ENCODE data around the gene PBRM1. TPM values are rescaled to one million over a fixed set of nuclear protein-coding genes. Genes with fewer than 3 reads are reported as not detected.

PBRM1 gene
- total RNA-seq, 1 experiment from 2014 or later = 74.2 TPM

DNA sequence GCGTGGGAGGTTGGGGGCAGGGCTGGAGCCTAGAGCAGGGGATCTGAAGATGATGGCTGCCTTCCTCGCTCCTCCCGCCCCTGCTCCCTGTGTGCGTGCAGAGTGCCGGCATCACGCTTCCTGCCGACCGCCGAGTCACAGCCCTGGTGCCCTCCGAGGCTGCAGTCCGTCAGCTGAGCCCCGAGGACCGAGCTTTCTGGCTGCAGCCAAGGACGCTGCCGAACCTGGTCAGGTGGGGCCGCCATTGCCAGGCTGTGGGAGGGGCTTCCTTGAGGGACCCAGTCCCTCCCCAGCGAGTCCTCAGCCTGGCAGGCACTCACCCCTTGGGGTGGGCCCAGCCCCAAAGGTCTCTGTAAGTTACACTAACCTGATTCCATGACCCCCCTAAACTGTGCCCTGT is 173.0 kb downstream of the PBRM1 start:
- no peak overlapping the region for H4K91ac ChIP-seq (ENCODE audit: insufficient read length, low read depth, low read length)
- no peak overlapping the region for H2AK5ac ChIP-seq (ENCODE audit: insufficient read length, low read length)
- Mint-ChIP-seq H3K27me3 (ENCODE audit: low read depth) (peaks cover 2% of the 10 kb centered on the region), H3K4me1 (peaks cover 2% of the 10 kb centered on the region in 2 experiments; a peak in 2 of 4 replicates), H3K27ac (no peak overlapping the region), H3K4me3 (no peak overlapping the region), H3K36me3 (ENCODE audit: insufficient read depth in 1 of 3, low read depth in 3 of 3) (no peaks in the 10 kb centered on the region; a peak in 1 of 7 replicates), H3K9me3 (no peaks in the 10 kb centered on the region; a peak in 1 of 5 replicates)
- no peaks in the 10 kb centered on the region for H3K4me1 ChIP-seq (ENCODE audit: insufficient read depth, low read length)
- no peak overlapping the region for H2AFZ ChIP-seq (ENCODE audit: low read length)
- H2BK120ac ChIP-seq (ENCODE audit: low read depth, low read length, poor library complexity, severe bottlenecking) = no peak overlapping the region
- H3K79me2 ChIP-seq (ENCODE audit: insufficient read depth, low read length) = no peaks in the 10 kb centered on the region
- TF ChIP-seq, protein P1, sequence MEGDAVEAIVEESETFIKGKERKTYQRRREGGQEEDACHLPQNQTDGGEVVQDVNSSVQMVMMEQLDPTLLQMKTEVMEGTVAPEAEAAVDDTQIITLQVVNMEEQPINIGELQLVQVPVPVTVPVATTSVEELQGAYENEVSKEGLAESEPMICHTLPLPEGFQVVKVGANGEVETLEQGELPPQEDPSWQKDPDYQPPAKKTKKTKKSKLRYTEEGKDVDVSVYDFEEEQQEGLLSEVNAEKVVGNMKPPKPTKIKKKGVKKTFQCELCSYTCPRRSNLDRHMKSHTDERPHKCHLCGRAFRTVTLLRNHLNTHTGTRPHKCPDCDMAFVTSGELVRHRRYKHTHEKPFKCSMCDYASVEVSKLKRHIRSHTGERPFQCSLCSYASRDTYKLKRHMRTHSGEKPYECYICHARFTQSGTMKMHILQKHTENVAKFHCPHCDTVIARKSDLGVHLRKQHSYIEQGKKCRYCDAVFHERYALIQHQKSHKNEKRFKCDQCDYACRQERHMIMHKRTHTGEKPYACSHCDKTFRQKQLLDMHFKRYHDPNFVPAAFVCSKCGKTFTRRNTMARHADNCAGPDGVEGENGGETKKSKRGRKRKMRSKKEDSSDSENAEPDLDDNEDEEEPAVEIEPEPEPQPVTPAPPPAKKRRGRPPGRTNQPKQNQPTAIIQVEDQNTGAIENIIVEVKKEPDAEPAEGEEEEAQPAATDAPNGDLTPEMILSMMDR (conservative IDR thresholded peaks at IDR 0.05) = no peak
- no peak overlapping the region for H3K4ac ChIP-seq (ENCODE audit: low read depth, low read length)
- no peak overlapping the region for H3K9ac ChIP-seq (ENCODE audit: extremely low read depth, insufficient read length, low read length)
- H3K27ac ChIP-seq (ENCODE audit: insufficient read length, low read depth, low read length) = no peak overlapping the region
- no peak overlapping the region for H3K23ac ChIP-seq (ENCODE audit: insufficient read length, low read depth, low read length)
- H3K4me2 ChIP-seq (ENCODE audit: insufficient read depth, insufficient read length, low read length) = no peak overlapping the region
- WGBS (ENCODE audit: extremely low coverage, insufficient read length, low lambda C conversion rate) = no CpG with 5 or more reads among the region's 17 CpGs
- no peak overlapping the region for H4K5ac ChIP-seq (ENCODE audit: insufficient read length, low read depth, low read length)
- no peak overlapping the region for H3K14ac ChIP-seq (ENCODE audit: insufficient read depth, low read length)
- H3K27me3 ChIP-seq (ENCODE audit: insufficient read depth, low read length) = no peaks in the 10 kb centered on the region
- no peak overlapping the region for H3T11ph ChIP-seq (ENCODE audit: low read length)
- no peak overlapping the region for H4K8ac ChIP-seq (replicated peaks; ENCODE audit: insufficient read length, low read depth, low read length)
- H2BK12ac ChIP-seq (ENCODE audit: insufficient read length, low read depth, low read length) = no peak overlapping the region
- no peak overlapping the region for H2BK5ac ChIP-seq (ENCODE audit: insufficient read length, low read length)
- no peak overlapping the region for H2BK15ac ChIP-seq (ENCODE audit: low read depth, low read length)
- no peak overlapping the region for H3K18ac ChIP-seq (ENCODE audit: insufficient read length, low read depth, low read length)
- no peaks in the 10 kb centered on the region for H3K23me2 ChIP-seq (ENCODE audit: insufficient read length, low read depth, low read length, poor library complexity, severe bottlenecking)
- H4K20me1 ChIP-seq (ENCODE audit: control insufficient read depth, insufficient read depth, insufficient read length) = peaks cover 3% of the 10 kb centered on the region
- no peaks in the 10 kb centered on the region for H3K79me1 ChIP-seq (ENCODE audit: insufficient read depth, low read depth, low read length, poor library complexity, severe bottlenecking)
- no peak overlapping the region for H3K56ac ChIP-seq (ENCODE audit: insufficient read length, low read depth, low read length)
- H3K9me3 ChIP-seq (ENCODE audit: control insufficient read depth, low read depth, low read length) = no peaks in the 10 kb centered on the region
- H2BK20ac ChIP-seq (ENCODE audit: low read depth, low read length, poor library complexity, severe bottlenecking) = no peak overlapping the region
- no peak for DNase-seq

Measured in H9 (cell line).